Esophagus mucosa (tissue), 1 donor: ENCODE data around the gene IL19. TPM values are rescaled to one million over a fixed set of nuclear protein-coding genes. Genes with fewer than 3 reads are reported as not detected.

ENCODE experiments used
- ATAC-seq: fragments of 200-7000 bp; cut with Tn5 transposase; one replicate; pipeline ENCODE4 v1.9.1; 2020
- total RNA-seq: library from RNA; stranded (reverse); gene quantifications from one replicate; pipeline ENCODE4 v1.2.4, GENCODE V29; 2023
- donor health status: DM: yes; HTN: yes; CAD: no.

The IL19 gene
- total RNA-seq, 1 donor from 2014 or later, result 5.5 TPM

GRCh38 chr1:206864939-206865671 is 94.5 kb downstream of the IL19 start, which contains the start of gene IL20:
TSS of gene IL20 (plus strand) at chr1:206865623. CDS start at chr1:206865853, 230 bp downstream.
- peak; percentile 90 for ATAC-seq

GRCh38 chr1:206866062-206866461 is 95.5 kb downstream of the IL19 start:
- ATAC-seq, result no peak

- no peak for ATAC-seq
Observed at GRCh38 chr1:206867239-206867638, 96.7 kb downstream of the IL19 start.

- no peak for ATAC-seq
Observed at GRCh38 chr1:206867716-206868115, 97.1 kb downstream of the IL19 start.

- no peak for ATAC-seq
Observed at GRCh38 chr1:206868264-206868663, 97.7 kb downstream of the IL19 start.

- no peak for ATAC-seq
Observed at GRCh38 chr1:206872139-206872538, 101.6 kb downstream of the IL19 start.

GRCh38 chr1:206873603-206874188 is 103.1 kb downstream of the IL19 start:
- ATAC-seq, result peak; percentile 80

- no peak for ATAC-seq
Observed at GRCh38 chr1:206875752-206876377, 105.3 kb downstream of the IL19 start.

GRCh38 chr1:206878456-206878855 is 107.9 kb downstream of the IL19 start:
- no peak for ATAC-seq

GRCh38 chr1:206880314-206880713 is 109.7 kb downstream of the IL19 start:
- ATAC-seq, result no peak

GRCh38 chr1:206882555-206882954 is 112.0 kb downstream of the IL19 start:
- no peak for ATAC-seq

- ATAC-seq, result no peak
Observed at GRCh38 chr1:206883160-206883559, 112.6 kb downstream of the IL19 start.

- ATAC-seq, result no peak
Observed at GRCh38 chr1:206883876-206884275, 113.3 kb downstream of the IL19 start.

GRCh38 chr1:206885341-206886060 is 114.9 kb downstream of the IL19 start:
- ATAC-seq, result peak; percentile 83

GRCh38 chr1:206886831-206887230 is 116.3 kb downstream of the IL19 start:
- no peak for ATAC-seq

- ATAC-seq, result no peak
Observed at GRCh38 chr1:206887701-206888100, 117.1 kb downstream of the IL19 start.

GRCh38 chr1:206890125-206891060 is 119.8 kb downstream of the IL19 start:
- peak; percentile 53 for ATAC-seq

- no peak for ATAC-seq
Observed at GRCh38 chr1:206891412-206891811, 120.8 kb downstream of the IL19 start.
